K562 (cell line): ENCODE results near the gene MICALL2. TPM values are rescaled to one million over a fixed set of nuclear protein-coding genes. Genes with fewer than 3 reads are reported as not detected.

Experiments used
- CBFA2T2 ChIP-seq: fragments of 450-650 bp; conservative IDR thresholded peaks from 2 replicates; pipeline ENCODE4 v1.6.1; 2017; ENCODE audit warnings: mild to moderate bottlenecking
- CEBPB ChIP-seq: fragments of 450-650 bp; IDR thresholded peaks from 2 replicates; pipeline ENCODE4 v1.6.1; 2016; ENCODE audit warnings: missing genetic modification characterization, missing compliant biosample characterization
- CHD7 ChIP-seq: fragments of 200-600 bp; sonication (generic); IDR thresholded peaks from one replicate; pipeline ENCODE4 v1.6.1; 2012; ENCODE audit warnings: mild to moderate bottlenecking, low read depth, low read length, inconsistent platforms
- CREM ChIP-seq: IDR thresholded peaks from 2 replicates; pipeline ENCODE4 v1.6.1; 2014; ENCODE audit warnings: antibody characterized with exemption, low read depth
- HOMEZ ChIP-seq: fragments of 250-450 bp; sonication (Bioruptor Pico); IDR thresholded peaks from 2 replicates; pipeline ENCODE4 v1.4.0; 2020; ENCODE audit warnings: mild to moderate bottlenecking, moderate library complexity
- TFAP4 ChIP-seq: sonication (generic); formaldehyde crosslinking; IDR thresholded peaks from 2 replicates; pipeline ENCODE4 v1.8.0; 2022; ENCODE audit warnings: missing genetic modification reagents, mild to moderate bottlenecking, moderate library complexity, borderline replicate concordance
- polyA plus RNA-seq, 8 experiments: library from polyadenylated mRNA; depleted of rRNA in 4 of 8; stranded (reverse) in 5 of 8; unstranded in 3 of 8; fragments of >200 nt; fragmentation: Nextera tagmentation in 2 of 8; fragmentation: Illumina TruSeq in 1 of 8; extraction: Ambion mirVana in 2 of 8; extraction: Trizol in 1 of 8; gene quantifications; 2 replicates each; pipeline versions ENCODE4 v1.2.1 to v1.2.3, GENCODE V29; 2011 to 2014; ENCODE audit warnings: inconsistent platforms in 1 of 8, missing spikeins in 1 of 8
- total RNA-seq, 7 experiments: library from RNA; depleted of rRNA in 6 of 7; stranded (reverse); fragments of >200 nt in 6 of 7; fragmentation: Illumina TruSeq in 2 of 7; extraction: Trizol in 2 of 7; gene quantifications; 2 replicates each; pipeline versions ENCODE4 v1.2.1 to v1.2.3, GENCODE V29; 2011 to 2021; ENCODE audit warnings: low replicate concordance in 1 of 7

Gene MICALL2
- total and polyA plus RNA-seq, 9 of the 15 experiments (the other 6 are each of a cell fraction or from before 2014, with no cell fraction given) = 1.8 to 103 (median 17.0) TPM

- TF ChIP-seq CHD7 = no peak
- no peak for TF ChIP-seq CREM
- peak; percentile 47; the same call in 1 of the 2 replicates for TF ChIP-seq TFAP4 (CRISPR knock-in tag)
- TF ChIP-seq HOMEZ = no peak
- peak; percentile 74 for TF ChIP-seq CBFA2T2
- no peak for TF ChIP-seq CEBPB
- TF ChIP-seq, all 486 proteins: peak for 48
Observed at GRCh38 chr7:1423264-1423811, 35.9 kb downstream of the MICALL2 start (continued).
